ENCODE measurements around the gene VAMP8.

DNA sequence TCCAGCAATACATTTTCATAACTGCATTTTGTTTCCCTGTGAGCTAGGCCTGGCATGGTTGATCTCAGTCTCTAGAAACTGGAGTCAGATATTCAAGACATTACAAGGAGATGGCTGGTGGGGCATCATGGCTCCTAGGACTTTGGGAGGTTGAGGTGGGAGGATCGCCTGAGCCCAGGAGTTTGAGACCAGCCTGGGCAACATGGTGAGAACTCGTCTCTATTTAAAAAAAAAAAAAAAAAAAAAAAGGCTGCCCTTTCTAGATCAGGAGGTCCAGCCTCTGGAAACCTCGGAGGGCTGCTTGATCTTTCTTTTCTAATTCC, 362 bp upstream of the VAMP8 start:
- TF ChIP-seq EZH2 (IDR thresholded peaks at IDR 0.05): no peak
- TF ChIP-seq, protein P1, sequence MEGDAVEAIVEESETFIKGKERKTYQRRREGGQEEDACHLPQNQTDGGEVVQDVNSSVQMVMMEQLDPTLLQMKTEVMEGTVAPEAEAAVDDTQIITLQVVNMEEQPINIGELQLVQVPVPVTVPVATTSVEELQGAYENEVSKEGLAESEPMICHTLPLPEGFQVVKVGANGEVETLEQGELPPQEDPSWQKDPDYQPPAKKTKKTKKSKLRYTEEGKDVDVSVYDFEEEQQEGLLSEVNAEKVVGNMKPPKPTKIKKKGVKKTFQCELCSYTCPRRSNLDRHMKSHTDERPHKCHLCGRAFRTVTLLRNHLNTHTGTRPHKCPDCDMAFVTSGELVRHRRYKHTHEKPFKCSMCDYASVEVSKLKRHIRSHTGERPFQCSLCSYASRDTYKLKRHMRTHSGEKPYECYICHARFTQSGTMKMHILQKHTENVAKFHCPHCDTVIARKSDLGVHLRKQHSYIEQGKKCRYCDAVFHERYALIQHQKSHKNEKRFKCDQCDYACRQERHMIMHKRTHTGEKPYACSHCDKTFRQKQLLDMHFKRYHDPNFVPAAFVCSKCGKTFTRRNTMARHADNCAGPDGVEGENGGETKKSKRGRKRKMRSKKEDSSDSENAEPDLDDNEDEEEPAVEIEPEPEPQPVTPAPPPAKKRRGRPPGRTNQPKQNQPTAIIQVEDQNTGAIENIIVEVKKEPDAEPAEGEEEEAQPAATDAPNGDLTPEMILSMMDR (IDR thresholded peaks at IDR 0.05): no peak

Measured in neural progenitor cell (in vitro differentiated cells).